22Rv1 (cell line): ENCODE data around the gene XXYLT1.

Experiments used
- H3K27ac ChIP-seq: fragments of 450-650 bp; 2 replicates; pipeline ENCODE4 v1.5.1; 2017
- CTCF ChIP-seq: fragments of 450-650 bp; IDR thresholded peaks from 2 replicates; pipeline ENCODE4 v1.5.1; 2017; ENCODE audit warnings: mild to moderate bottlenecking
- ZFX ChIP-seq: fragments of 450-650 bp; IDR thresholded peaks from 2 replicates; pipeline ENCODE4 v1.6.1; 2017; ENCODE audit warnings: antibody characterized with exemption, borderline replicate concordance

Gene XXYLT1

GRCh38 chr3:195200010-195200822 lies 70.7 kb downstream of the XXYLT1 start:
- H3K27ac ChIP-seq = no peak overlapping the region
- TF ChIP-seq ZFX (no peak), CTCF (no peak)

- TF ChIP-seq ZFX (no peak), CTCF (no peak)
- no peak overlapping the region for H3K27ac ChIP-seq
Measured at GRCh38 chr3:195198426-195199346, 72.3 kb downstream of the XXYLT1 start.

DNA sequence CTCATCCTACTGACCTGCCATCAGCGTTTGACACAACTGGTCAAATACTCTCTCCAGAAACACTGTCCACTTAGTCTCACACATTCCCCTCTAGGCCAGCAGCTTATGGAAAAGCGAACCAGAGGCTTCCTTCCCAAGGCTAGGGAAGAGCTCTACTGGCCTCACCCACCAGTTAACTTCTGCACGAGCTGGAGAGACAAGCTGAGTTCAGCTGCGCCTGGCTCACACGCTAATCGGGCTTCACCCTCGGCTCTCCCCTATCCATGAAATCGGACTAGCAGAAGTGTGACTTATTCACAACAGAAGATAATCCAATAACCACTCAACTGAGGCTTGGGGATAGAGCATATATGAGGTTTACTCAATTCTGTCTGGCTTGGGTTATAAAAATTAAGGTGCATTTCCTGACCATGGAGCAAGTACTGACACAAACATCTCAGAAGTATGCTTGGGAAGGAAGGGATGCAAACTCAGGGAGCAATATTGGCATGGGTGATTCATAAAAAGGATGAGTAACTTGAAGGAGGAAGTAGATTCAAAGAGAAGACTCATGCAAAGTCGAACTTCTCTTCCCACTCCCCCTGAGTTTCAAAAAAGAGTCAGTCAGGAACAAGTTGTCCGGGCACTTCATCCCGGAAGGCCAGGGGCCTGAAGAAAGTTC lies 73.1 kb downstream of the XXYLT1 start:
- no peak for TF ChIP-seq ZFX
- no peak for TF ChIP-seq CTCF
- H3K27ac ChIP-seq = no peak overlapping the region

- no peak overlapping the region for H3K27ac ChIP-seq
- TF ChIP-seq CTCF = no peak
- no peak for TF ChIP-seq ZFX
Measured at GRCh38 chr3:195196266-195196665, 74.7 kb downstream of the XXYLT1 start.

DNA sequence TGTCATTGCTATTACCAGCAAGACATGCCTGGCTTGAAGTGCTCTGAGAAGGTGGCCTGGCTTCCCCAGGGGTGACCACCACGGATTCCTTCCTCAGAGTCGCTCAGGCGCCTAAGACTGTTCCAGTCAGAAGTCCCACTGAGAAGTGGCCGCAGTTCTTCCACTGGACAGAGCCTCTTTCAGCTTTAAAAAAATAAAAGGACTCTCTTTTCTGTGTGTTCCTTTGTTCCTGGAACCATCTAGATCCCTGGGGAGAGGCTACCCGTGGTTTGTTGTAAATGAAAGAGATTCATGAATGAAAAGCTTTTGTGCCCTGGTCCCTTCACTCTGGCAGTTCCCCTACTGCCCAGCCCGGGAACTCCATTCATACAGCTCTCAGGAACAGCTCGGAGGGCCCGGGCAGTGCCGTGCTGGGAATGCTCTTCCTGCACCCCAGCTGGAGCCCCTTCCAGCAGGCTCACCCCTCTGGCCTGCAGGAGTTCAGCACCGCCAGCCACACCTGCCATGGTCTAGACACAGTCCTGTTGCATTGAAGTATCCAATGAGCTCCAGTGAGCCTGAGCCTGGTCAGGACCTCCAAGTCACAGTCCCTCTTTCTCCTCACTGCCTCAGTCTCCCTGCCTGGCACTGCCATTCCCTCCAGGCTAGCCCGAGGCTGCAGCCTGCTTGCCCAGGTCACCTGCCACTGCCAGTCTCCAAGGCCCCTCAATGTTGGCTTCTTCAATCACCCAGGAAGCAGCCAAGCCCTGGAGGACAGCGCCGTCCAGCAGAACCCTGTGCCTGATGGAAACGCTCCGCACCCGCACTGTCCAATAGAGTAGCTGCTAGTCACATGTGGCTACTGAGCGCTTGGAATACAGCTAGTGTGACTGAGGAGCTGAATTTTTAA lies 75.4 kb downstream of the XXYLT1 start:
- H3K27ac ChIP-seq = no peak overlapping the region
- TF ChIP-seq ZFX = no peak
- no peak for TF ChIP-seq CTCF

GRCh38 chr3:195194559-195195206 lies 76.3 kb downstream of the XXYLT1 start:
- no peak for TF ChIP-seq ZFX
- TF ChIP-seq CTCF = no peak
- H3K27ac ChIP-seq = no peak overlapping the region
